Activated CD4-positive, CD25-positive, alpha-beta regulatory T cell treated with anti-CD3 and anti-CD28 coated beads, Interleukin-2, amount 50 U/mL, for 16 hours (primary cell): Measurements from ENCODE around the gene MYO1E.
A peak's percentile ranks its signal among the peaks of the same experiment; 100 is the strongest.

Source experiments
- DNase-seq: peaks from one replicate; pipeline ENCODE4 v3.0.0-alpha.2; 2020; ENCODE audit warnings: low read depth, low spot score

The MYO1E gene

DNA sequence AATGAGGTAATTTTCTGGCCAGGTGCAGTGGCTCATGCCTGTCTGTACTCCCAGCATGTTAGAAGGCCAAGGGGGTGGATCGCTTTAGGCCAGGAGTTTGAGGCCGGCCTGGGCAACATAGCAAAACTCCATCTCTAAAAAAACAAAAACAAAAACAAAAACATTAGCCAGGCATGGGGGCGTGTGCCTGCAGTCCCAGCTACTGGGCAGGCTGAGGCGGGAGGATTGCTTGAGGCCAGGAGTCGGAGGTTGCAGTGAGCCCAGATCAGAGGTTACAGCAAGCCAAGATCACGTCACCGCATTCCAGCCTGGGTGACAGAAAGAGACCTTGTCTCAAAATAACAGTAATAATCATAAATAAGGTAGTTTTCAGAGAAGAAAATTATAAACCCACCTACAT, 110.4 kb downstream of the MYO1E start:
- DNase-seq = no peak

- no peak for DNase-seq
These were observed 112.6 kb downstream of the MYO1E start for GRCh38 chr15:59260090-59260489.

DNA sequence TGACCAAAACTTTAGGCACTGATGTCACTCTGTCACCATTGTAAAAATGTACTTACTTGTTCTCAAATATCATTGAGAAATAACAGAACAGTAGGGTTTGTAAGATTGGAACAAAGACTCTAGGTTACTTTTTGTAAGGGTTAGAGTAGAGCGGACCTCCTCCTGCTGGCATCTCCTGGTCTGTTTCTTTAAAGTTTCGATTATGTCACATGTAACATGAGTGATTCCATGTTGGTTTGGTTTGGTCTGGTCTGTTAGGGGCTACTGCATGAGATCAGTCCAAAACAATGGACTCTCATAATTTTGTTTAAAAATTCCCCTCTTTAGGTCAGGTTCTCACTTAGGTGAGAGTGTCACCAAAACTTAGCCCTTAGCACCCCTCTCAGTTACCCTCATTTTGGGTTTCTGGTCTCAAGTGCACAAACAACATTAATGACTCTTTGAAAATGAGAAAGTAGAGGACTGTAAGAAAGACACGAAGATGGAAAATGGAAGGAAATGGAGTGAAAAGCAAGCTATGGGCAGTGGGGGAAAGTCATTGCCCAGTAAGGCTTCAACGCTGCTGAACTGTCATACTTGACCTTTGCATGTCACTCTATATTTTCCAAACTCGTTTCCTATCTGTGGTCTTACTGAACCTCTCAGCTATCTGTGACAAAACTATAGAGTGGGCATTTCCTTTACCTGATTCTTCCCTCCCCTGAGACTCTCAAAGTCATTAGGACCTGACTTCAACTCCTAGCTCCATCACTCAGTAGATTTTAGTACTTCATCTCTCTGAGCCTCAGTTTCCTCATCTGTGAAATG, 113.3 kb downstream of the MYO1E start:
- no peak for DNase-seq

DNA sequence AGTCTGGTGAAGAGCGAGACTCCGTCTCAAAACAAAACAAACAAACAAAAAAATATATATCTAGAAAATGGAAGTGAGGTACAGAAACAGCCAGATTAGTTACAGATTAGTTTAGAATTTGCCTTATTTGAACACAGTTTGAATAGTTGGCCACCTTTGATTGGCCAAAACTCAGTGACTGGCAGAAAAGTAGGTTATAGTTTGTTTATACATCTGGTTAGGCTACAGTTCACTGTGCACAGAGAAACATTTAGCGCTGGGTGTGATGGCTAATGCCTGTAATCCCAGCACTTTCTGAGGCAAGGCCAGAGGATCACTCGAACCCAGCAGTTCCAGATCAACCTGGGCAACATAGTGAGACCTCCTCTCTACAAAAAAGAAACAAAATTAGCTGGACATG, 114.4 kb downstream of the MYO1E start:
- no peak for DNase-seq

DNA sequence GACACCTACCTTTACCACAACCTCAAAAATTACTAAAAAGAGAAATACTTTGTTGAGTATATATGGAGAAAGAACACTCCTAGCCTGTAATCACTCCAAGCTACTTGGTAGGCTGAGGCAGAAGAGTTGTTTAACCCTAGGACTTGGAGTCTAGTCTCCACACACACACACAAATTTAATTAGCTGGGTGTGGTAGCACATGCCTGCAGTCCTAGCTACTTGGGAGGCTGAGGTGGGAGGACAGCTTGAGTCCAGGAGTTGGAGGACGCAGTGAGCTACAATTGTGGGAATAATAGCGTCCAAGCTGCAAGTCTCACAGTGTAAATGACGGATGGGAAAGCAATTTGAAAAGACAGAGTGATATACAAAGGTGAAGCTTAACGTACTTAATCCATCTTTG, 115.5 kb downstream of the MYO1E start:
- no peak for DNase-seq

DNA sequence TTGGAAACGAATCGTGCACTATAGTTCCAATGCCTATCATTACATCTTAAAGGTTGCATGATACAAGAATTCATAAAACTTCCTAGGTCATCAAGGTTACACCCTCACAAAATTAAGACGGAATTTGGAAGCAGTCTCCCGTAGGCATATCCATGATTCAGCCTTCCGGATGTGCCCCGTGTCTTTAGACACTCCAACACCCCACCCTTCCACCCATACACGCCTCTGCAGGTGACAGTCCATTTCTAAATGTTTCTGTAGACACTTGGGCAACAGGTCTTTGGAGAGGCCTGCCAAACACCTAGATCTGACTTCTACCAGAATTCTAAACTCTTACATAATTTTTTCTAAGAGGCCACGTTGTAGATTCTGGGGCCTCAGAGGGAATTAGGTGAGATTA, 116.2 kb downstream of the MYO1E start:
- DNase-seq = no peak

- peak; percentile 16 for DNase-seq
These were observed 116.9 kb downstream of the MYO1E start for GRCh38 chr15:59255680-59256336.

DNA sequence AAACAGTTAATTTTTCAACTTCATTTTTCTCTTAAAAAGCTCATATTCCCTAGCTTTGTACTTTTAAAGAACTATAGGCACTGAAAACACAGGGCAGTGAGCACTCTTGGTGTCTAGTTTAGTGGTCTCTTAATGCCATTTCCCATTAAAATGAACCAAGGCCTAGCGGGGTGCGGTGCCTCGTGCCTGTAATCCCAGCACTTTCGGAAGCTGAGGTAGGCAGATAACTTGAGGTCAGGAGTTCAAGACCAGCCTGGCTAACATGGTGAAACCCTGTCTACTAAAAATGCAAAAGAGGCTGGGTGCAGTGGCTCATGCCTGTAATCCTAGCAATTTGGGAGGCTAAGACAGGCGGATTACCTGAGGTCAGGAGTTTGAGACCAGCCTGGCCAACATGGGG, 120.5 kb downstream of the MYO1E start:
- no peak for DNase-seq

GRCh38 chr15:59251001-59251845, 121.4 kb downstream of the MYO1E start:
- DNase-seq = no peak

DNA sequence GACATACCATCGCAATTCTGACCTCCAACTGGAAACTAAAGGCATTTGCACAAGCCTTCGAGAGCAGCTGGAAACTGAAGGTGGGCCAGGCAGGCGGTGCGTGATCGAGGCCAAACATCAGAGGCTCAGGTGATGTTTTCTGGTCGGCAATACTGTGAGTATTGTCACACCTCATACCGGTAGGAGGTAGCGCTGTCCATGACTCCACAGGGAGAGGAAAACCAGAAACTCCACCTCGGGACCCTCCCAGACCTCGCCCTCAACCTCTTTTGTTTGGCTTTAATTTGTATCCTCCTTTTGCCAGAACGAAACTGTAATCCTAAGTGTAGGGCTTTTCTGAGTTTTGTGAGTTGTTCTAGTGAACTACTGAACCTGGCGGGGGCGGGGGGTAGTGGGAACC, 122.4 kb downstream of the MYO1E start:
- no peak for DNase-seq

- DNase-seq = no peak
These were observed 122.9 kb downstream of the MYO1E start for GRCh38 chr15:59249816-59250215.

DNA sequence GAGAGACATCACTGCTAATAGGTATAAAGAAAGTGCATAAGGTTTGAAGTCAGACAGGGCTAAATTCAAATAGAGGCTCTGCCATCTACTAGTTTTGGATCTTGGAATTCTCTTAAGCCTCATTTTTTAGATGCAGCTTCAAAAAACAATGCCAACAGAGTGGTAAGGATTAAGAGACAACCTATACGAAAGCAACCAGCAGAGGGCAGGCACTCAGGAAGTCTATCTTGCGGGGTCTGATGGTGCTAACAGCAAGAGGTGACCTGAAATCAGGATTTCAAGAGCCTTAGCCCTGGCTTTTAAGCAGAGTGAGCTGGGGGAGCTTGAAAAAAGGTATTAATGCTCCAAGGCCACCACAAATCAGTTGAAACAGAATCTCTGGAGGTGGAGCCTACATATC, 125.3 kb downstream of the MYO1E start:
- peak; percentile 21 for DNase-seq

DNA sequence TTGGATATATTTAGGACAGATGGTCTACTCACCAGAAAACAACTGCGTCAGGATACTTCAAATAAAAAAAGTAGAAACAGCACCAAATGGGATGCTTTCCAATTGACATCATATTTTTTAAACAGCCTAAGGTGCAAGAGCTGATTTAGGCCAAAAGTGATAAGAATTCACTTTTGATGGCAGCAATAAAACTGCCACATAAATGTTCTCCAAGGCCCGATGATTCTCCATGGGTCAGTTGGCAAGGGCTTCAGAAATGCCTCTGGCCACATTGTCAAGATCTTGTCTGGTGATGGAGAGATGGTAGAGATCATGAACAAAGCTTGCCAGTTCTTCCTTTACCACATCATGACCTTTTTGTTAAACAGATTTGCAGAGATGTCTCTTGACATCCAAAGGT, 127.1 kb downstream of the MYO1E start:
- DNase-seq = no peak

GRCh38 chr15:59244337-59244736, 128.3 kb downstream of the MYO1E start:
- no peak for DNase-seq

DNA sequence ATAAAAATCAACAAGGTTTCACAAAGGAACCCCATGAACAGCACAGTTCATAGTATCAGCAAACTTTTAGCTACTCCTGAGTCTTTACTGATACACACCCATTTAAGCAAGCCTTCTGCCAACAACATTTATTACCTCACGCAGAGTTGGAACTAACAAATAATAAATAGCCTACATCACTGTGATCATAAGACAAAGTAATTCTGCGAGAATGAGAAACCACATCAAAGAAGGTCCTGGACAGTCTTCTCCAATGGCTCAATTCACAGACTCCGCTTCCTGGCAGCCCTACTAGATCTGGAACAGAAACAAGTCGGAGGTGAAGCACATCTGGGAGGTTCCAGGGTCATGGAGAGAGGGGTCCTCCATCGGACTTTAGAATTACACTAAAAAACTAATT, 129.0 kb downstream of the MYO1E start:
- no peak for DNase-seq

GRCh38 chr15:59242649-59243048, 130.0 kb downstream of the MYO1E start:
- DNase-seq = no peak

DNA sequence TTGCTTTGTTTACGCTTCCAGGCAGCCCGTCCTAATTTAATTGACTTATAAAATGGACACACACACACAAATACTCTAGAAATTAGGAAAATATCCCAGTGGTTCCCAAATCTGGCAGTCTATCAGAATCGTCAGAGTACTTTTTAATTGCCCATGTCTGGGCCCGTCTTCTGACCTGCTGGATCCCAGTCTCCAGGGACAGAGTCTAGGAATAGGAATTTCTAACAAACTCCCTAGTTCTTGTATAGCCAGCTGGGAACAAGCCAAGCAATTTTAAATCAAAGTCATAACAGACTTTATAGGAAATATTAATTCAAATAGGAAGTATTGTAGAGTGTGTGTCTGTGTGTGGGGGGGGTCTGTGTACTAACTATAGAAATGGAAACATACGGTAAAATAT, 132.6 kb downstream of the MYO1E start:
- no peak for DNase-seq

DNA sequence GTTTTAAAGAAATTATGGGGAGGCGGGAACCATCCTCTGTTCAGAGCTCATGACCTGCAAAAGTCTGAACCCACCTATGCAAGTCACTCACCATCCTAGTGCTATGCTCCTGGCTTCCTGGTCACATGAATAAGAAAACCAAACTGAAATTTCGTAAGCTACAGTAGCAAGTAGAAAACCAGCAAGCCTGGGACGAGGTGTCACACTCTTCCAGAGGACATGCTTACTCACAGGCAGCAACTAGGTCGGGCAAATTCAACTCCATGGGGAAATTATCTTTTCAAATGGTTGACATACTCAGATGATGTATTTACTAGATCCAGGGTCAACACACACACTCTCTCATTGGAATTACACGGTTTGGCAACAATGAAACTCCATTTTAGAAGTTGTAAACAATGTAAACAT, 134.7 kb downstream of the MYO1E start:
- DNase-seq = no peak

DNA sequence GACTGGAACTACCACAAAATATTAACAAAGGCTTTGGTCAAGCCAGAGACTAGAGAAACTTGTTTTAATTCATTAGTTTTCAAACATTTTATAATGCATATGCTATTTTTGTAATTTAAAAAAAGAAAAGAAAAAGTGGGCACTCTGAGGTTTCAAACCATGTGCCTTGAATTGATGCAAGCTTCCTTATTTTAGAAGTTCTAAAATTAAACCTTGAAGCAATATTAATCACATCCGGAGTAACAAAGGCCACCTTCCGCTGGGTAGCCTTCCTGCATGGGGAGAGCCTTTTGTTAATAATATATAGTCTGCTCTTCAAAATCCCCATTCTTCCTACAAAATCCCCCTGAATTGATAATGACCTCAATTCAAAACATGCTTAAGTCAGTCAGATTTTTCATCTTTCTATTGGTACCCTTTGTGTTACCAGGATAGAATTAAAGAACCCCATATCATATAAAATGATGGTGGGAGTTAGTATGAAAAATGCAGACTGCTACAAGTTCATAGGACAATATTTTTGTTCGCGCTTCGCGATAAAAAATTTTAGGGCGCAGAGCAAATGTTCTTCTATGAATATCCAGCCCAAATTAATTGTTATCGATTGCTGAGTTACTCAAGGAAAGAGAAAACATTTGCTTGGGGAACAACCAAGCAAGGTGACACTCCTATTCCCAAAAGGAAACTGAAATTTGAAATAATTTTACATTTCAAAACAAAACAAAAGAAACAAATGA, 135.4 kb downstream of the MYO1E start:
- no peak for DNase-seq

DNA sequence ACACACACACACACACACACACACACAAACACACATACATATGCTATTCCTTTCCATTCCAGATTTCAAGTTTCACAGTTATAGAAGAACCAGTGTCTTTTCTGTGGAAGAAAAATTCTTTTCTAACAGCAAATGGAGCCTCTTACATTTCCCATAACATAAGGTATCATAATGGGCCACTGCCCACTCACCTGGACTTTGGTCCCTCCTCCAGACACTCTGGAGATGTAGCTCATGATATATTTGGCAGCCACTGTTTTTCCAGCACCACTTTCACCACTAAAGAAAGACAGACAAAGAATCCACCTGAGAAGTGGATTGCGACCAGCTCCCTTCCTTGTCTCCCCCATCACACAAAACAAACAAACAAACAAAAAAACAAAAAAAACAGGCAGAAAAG, 136.3 kb downstream of the MYO1E start:
- no peak for DNase-seq

- DNase-seq = no peak
These were observed 140.2 kb downstream of the MYO1E start for GRCh38 chr15:59232476-59232875.

DNA sequence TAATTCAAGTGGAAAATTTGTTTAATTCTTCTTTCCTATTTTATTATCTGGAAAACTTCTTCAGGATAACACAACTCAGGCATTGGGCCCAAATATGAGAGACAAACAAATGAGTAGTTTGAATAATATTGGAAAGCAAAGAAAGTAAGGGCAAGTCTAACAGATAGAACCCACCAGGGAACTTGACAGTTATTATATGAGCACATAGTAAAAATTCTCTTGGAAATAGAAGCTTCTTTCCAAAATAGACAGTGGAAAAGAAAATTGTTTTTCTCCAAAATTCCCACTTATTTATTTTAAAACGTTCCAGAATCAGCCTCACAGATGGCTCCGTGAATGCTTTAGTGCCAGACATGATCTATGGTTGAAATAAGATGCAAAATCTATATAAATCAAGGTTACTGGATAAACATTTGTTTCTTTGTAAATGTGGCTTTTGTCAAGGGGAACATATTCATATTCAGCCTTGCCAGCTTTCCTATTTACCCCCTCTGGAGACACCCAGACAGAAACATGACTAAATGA, 142.1 kb downstream of the MYO1E start:
- no peak for DNase-seq
